NCI-H1048 (cell line): Measurements from ENCODE around the gene SNRPB2.

Experiments
- DNase-seq: peaks from one replicate; lab custom pipeline; 2025; lab: John Stamatoyannopoulos, UW

Gene SNRPB2

DNA sequence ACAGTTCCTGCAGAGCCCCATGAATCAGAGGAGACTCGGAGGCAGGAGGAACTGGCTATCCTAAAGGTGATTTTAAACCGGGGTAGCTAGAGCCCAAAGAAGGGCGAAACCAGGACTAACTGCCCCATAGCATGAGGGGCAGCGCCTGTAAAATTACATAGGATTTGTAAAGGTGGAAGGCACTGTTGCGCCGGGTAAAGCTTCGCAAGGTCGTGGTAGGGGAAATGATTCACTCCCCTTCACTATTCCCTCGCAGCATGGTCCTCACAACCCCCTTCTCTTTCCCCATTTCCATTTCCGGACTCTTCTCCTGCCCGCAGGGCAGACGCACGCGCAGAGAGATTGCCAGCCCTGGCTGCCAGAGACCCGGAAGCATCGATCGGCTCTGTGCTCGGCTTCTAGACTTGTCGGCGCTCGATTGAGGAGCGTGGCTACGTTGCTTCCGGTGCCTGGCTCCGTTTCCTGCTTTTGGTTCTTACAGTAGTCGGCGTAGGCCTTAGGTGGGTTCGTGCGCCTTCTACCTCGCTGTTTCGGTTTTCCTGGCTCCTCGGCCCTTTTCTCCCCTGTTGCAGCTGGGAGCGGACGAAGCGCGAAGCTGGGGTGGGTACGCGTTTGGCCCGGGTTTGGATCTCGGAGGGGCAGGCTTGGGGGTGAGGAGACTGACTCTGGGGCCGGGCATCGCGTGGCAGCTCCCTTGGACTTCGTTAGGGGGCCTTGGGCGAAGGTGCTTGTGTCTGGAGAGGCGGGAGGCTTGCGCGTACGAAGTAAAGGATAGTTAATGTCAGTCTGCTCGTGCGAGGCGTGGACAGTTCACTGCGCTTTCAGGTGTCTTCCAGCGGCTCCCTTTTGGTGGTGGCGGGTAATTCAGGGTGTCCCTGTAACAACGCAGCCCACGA lies at the start of gene SNRPB2:
TSS of gene SNRPB2 (plus strand) at position 462 of the 896 bp plus-strand sequence. CDS start 1,677 bp downstream, outside the sequence.
- DNase-seq, result peak; percentile 28

DNA sequence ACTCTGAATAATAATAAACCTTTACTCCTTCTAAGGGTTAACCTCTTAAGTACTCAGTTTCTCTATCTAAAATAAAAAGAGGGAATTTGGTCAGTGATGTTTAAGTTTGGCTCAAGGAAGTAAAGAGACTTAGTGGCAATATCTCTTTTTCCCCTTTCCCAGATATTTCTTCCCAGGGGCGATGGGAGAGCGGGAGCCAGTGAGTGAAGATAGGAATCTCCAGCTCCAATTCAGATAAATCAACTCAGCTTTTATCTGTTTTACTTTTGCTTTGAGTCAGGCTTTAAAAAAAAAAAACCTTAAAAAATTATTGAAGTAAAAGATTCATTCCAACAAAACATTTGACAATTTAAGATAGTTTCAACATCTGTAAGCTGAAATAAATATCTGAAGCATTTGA lies 45.4 kb upstream of the SNRPB2 start:
- DNase-seq, result no peak

GRCh38 chr20:16689906-16690305 lies 39.9 kb upstream of the SNRPB2 start:
- no peak for DNase-seq

DNA sequence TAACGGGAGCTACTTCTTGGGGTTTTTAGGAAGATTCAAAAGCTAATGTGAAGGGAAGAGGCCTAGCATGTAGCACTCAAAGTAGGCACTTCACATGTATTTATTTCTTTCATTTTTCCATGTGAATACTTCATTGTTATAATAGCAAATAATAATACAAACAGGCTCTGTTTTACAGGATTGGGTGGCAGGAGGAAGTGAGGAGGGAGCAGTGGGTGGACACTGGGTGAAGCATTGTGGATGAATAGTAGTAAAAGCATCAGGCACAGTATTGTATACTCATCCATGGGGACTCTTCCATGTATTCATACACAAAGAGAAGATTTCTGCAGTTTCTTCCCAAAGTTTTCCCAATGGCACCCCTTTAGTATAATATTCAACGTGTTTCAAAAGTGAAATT lies 38.4 kb upstream of the SNRPB2 start:
- no peak for DNase-seq

DNA sequence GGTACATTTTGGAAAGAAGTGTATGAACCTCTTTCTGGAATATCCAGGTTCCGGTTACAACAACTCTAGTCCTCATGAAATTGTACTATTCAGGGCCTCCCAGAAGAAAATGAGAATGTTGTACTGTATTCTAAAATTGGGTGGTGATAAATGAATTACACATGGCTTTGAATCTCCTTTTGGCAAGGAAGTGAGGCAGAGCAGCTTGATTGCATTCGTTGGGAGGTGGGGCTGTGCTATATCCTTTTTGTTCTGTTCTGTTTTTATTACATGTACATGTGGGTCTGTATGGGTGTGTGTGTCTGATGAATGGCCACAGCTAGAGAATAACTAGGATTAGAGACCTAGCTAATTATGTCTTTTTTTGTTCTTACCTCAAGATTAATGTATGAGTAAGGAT lies 37.8 kb upstream of the SNRPB2 start:
- DNase-seq, result no peak

DNA sequence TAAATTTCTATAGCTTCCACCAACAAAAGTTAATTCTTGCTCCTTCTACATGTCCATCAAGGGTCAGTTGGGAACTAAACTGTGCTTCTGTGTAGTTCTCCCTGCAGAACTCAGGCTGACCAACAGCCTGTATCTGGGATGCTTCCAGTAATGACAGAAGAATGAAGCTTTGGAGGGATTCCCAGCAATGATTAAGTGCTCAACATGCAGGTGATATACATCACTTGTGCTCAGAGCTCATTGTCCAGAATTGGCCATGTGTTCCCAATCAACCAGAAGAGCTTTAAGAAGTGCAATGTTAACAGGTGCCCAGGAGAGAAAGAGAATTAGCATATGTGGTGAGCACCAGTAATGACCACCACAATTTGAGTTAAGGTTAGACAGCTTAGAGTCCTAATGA lies 37.4 kb upstream of the SNRPB2 start:
- DNase-seq, result no peak

- DNase-seq, result no peak
Observed at GRCh38 chr20:16693278-16693677, 36.5 kb upstream of the SNRPB2 start.

DNA sequence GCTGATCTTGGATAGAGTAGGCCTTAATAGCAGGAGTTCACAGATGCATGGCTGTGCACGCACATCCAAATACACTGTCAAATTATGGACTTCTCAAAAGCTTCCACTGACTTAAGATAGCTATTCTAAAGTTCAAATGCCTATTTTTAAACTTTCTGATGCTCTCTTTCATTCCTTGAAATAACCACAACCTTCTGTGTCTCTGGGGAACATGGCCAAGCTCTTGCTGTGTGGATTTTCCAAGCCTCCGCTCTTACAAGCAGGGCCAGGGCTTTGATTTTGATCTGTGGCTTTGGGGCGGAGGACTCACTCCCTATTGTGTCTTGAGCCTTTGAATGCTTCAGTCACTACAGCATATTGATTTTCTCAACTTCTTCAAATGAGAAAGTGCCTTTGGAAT lies 35.7 kb upstream of the SNRPB2 start:
- no peak for DNase-seq

DNA sequence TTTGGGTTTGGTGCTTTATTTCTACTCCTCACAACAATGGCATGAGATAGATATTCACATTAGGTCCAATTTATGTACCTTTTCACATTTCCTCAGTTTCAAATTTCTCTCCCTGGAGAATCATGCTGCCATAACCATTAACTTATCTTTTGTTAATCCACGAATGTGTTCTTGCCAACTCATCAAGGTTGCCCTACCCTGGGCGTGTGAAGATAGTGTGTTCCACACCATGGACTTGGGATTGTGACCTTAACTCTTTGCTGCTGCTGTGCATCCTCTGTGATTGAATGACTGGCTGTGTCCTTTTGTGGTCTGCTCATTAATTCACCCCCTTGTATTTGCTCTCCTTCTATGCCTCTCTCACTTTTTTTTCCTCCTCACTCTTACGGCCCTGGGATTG lies 34.2 kb upstream of the SNRPB2 start:
- DNase-seq, result no peak

DNA sequence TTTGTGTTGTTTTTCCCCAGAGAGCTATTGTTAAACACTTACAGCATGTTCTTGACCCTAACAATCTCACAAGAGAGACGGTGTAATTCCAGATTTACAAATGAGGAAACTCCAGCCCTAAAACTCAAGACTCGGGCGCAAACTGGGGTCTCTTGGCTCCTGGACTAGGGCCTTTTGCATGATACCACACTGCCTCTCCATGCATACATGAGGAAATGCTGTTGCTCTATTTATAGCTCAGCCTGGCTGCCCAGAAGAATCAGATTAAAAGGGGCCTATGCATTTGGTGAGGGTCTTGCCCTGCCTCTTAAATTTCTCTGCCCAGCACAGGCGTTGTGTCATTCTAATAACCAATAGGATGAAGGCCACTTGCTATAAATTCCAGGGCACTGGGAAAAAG lies 30.5 kb upstream of the SNRPB2 start:
- DNase-seq, result no peak

GRCh38 chr20:16701296-16701695 lies 28.5 kb upstream of the SNRPB2 start:
- DNase-seq, result no peak

DNA sequence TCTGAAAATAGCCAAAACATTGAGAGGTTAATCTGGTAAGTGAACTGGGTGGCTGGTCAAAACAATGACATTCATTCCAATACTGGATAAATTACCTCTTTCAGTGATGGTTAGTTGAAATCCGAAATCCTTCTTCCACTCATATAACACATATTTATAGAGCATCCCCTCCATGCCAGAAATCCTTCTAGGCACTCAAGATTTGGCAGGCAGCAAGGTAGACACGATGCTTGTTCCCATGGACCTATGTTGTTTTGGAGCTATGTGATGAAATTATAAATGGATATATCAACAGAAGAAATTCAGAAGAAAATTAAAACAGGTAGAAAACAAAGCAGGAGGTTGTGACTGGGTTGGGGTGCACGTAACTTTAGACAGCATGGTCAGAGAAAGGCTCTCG lies 26.3 kb upstream of the SNRPB2 start:
- DNase-seq, result no peak

GRCh38 chr20:16707674-16708073 lies 22.2 kb upstream of the SNRPB2 start:
- DNase-seq, result no peak

DNA sequence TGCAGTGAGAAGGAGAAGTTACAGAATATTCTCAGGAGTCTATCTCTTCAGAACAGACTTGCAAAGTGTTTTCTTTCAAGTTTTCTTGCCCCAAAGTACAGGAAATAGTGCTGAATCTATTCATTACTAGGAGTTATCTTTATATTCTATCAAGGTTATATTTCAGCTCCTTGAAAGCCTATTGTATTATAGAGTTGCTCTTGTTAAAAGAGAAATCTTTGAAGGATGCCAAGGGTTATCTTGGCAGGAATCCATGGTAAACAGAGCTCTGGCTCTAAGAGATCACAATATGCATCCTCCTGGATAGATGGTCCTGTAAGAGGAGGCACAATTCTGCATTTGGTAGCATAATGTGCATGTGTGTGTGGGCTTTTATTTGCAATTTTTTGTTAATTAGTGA lies 21.2 kb upstream of the SNRPB2 start:
- DNase-seq, result no peak

- DNase-seq, result no peak
Observed at GRCh38 chr20:16709017-16709416, 20.8 kb upstream of the SNRPB2 start.

GRCh38 chr20:16710781-16711180 lies 19.0 kb upstream of the SNRPB2 start:
- DNase-seq, result no peak

DNA sequence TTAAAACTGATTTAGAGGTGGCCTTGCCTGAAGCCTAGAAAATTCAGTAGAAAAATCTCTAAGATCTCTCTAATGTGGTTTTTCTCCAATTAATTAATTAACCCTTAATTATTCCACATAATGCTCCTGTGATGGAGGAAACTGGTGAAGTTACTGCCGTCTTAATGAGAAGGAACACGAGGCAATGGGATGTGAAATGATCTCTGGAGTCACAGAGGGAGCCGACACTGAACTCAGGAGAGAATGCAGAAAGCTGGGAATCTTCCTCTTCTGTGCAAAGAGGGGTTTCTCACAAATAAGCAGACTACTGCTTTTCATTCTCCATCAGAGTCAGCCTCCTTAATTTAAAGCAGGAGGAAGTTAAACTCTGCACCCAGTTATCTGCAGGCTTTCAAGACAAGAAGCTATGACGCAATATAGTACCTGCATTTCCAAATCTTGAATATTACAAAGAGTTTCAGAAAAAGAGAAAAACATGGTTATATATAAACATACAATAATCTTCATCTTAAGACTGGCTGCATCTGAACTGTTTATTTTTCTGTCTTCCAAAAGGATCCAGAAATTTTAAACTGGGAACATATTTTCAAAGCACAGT lies 18.1 kb upstream of the SNRPB2 start:
- DNase-seq, result no peak

- DNase-seq, result no peak
Observed at GRCh38 chr20:16712511-16712947, 17.3 kb upstream of the SNRPB2 start.

DNA sequence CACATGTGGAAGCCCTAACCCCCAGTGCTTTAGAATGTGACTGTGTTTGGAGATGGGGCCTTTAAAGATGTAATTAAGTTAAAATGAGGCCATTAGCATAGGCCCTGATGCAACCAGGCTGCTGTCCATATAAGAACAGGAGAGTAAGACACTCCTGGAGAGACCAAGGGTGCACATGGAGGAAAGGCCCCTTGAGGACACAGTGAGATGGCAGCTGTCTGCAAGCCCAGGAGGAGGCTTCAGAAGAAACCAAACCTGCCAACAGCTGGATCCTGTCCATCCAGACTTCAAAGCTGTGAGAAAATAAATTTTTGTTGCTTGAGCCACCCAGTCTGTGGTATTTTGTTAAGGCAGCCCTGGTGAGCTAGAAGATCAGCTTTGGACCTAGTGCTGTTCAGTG lies 16.8 kb upstream of the SNRPB2 start:
- DNase-seq, result no peak

GRCh38 chr20:16714242-16714641 lies 15.6 kb upstream of the SNRPB2 start:
- no peak for DNase-seq

DNA sequence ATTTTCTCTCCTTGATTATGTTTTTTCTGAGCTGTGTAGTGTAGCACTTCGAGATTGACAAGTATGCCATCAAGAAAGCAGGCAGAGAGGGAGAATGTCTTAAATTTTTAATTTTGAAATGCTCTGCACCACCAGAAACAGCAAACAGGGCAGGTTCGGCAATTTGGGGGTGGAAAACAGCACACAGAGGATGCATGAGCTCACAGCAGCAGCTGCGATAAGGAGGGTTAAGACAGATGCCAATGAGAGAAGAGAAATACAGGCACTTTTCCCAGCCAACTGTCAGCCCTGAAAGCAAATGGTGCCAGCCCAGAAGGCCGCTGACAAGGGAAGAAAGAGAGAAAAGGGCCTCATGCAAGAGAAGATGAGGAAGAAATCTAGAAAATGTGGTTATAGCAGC lies 15.1 kb upstream of the SNRPB2 start:
- DNase-seq, result no peak

GRCh38 chr20:16719421-16719820 lies 10.4 kb upstream of the SNRPB2 start:
- no peak for DNase-seq

GRCh38 chr20:16729080-16729479 lies 746 bp upstream of the SNRPB2 start:
- no peak for DNase-seq
